Gastrocnemius medialis (tissue), 4 donors: ENCODE results near the gene SAMD10. TPM values are rescaled to one million over a fixed set of nuclear protein-coding genes. Genes with fewer than 3 reads are reported as not detected.

ENCODE experiments used
- ATAC-seq, 2 donors: fragments of 150-250 bp; one replicate each; pipeline ENCODE4 v1.9.1; 2016
- DNase-seq, 2 donors: peaks; one replicate each; pipeline ENCODE4 v3.0.0-alpha.2; 2019
- H3K27ac ChIP-seq, 4 donors: fragments of 200-600 bp; sonication (generic); 1 replicate in 1 of 4; 2 replicates in 3 of 4; pipeline ENCODE4 v1.5.1; 2016 to 2018; ENCODE audit warnings: mild to moderate bottlenecking in 2 of 4, moderate library complexity in 1 of 4
- H3K27me3 ChIP-seq, 3 donors: fragments of 200-600 bp; sonication (generic) in 2 of 3; 1 replicate in 1 of 3; 2 replicates in 2 of 3; pipeline versions ENCODE4 v1.5.1 to v1.6.0; 2016 to 2019; ENCODE audit warnings: mild to moderate bottlenecking in 1 of 3, moderate library complexity in 1 of 3
- H3K36me3 ChIP-seq, 2 donors: fragments of 200-600 bp; sonication (generic) in 1 of 2; one replicate each; pipeline ENCODE4 v1.5.1; 2017 to 2018
- H3K4me1 ChIP-seq, 2 donors: fragments of 200-600 bp; sonication (generic) in 1 of 2; one replicate each; pipeline ENCODE4 v1.5.1; 2016 to 2017; ENCODE audit warnings: mild to moderate bottlenecking in 2 of 2
- H3K4me3 ChIP-seq, 4 donors: fragments of 200-600 bp; sonication (generic) in 3 of 4; 1 replicate in 1 of 4; 2 replicates in 3 of 4; pipeline ENCODE4 v1.5.1; 2016 to 2019; ENCODE audit warnings: mild to moderate bottlenecking in 2 of 4
- H3K9me3 ChIP-seq, 3 donors: fragments of 200-600 bp; sonication (generic) in 2 of 3; 1 replicate in 1 of 3; 2 replicates in 2 of 3; pipeline ENCODE4 v1.5.1; 2016 to 2019
- CTCF ChIP-seq, 5 experiments: fragments of 450-650 bp in 3 of 5; fragments of 200-600 bp in 2 of 5; sonication (generic) in 2 of 5; IDR thresholded peaks in 4 of 5; conservative IDR thresholded peaks in 1 of 5; 1 replicate in 4 of 5; 2 replicates in 1 of 5; pipeline ENCODE4 v1.5.1; 2016 to 2019; ENCODE audit warnings: antibody characterized with exemption in 5 of 5, mild to moderate bottlenecking in 3 of 5, moderate library complexity in 3 of 5
- POLR2A ChIP-seq, 2 donors: fragments of 450-650 bp; IDR thresholded peaks; one replicate each; pipeline ENCODE4 v1.6.1; 2017; ENCODE audit warnings: antibody characterized with exemption in 2 of 2, mild to moderate bottlenecking in 2 of 2, moderate library complexity in 2 of 2
- in situ Hi-C, 4 donors: fragments of 200-750 bp; cut with MboI; loops; one replicate each; pipeline versions ENCODE4 v1.15.0 to v1.8.0; 2017; ENCODE audit warnings: low sequenced_read_pairs in 4 of 4
- intact Hi-C: fragments of 100-400 bp; cut with DNase I; formaldehyde crosslinking; loops from one replicate; pipeline ENCODE4 v1.15.1; 2023; ENCODE audit warnings: low total_unique reads
- total RNA-seq, 4 donors: library from RNA; depleted of rRNA; stranded (reverse); fragments of >200 nt; gene quantifications; one replicate each; pipeline versions ENCODE4 v1.1.0 to v1.2.3, GENCODE V29; 2016

SAMD10 gene
- total RNA-seq, 4 donors from 2014 or later = 0.24 to 1.9 (median 1.0) TPM; not detected in 1

- peak overlapping the region in 3 of 4 donors; percentile 62 to 67 (median 62) for H3K4me3 ChIP-seq
- no peak for TF ChIP-seq CTCF (IDR thresholded peaks at IDR 0.05 in 4 of 5, conservative IDR thresholded peaks at IDR 0.05 in 1 of 5)
- TF ChIP-seq POLR2A (IDR thresholded peaks at IDR 0.05) = no peak
- H3K4me1 ChIP-seq = peaks cover 9 to 16% of the 10 kb centered on the region in 2 donors
- no peaks in the 10 kb centered on the region for H3K9me3 ChIP-seq
- H3K36me3 ChIP-seq = peaks cover 0 to 24% of the 10 kb centered on the region in 2 donors
- intact Hi-C loops = no loop called here
- peak in 1 of 2 donors; percentile 16 for DNase-seq
- peak overlapping the region; percentile 58 to 74 (median 67) for H3K27ac ChIP-seq
- H3K27me3 ChIP-seq = no peaks in the 10 kb centered on the region
- in situ Hi-C loops = no loop called here
- no peak for ATAC-seq
Observed at GRCh38 chr20:63968136-63968927, 11.1 kb downstream of the SAMD10 start.

- in situ Hi-C loops (no loop called here), intact Hi-C loops (no loop called here)
- Histone ChIP-seq H3K4me3 (no peak overlapping the region), H3K27me3 (no peaks in the 10 kb centered on the region), H3K36me3 (peaks cover 0 to 32% of the 10 kb centered on the region in 2 donors), H3K27ac (no peak overlapping the region), H3K9me3 (no peaks in the 10 kb centered on the region), H3K4me1 (peaks cover 9 to 11% of the 10 kb centered on the region in 2 donors)
- TF ChIP-seq CTCF (IDR thresholded peaks at IDR 0.05 in 4 of 5, conservative IDR thresholded peaks at IDR 0.05 in 1 of 5) (no peak), POLR2A (IDR thresholded peaks at IDR 0.05) (no peak)
- DNase-seq (peak in 1 of 2 donors; percentile 10), ATAC-seq (no peak)
Observed at GRCh38 chr20:63967330-63968135, 11.9 kb downstream of the SAMD10 start.

- H3K36me3 ChIP-seq = peaks cover 0 to 37% of the 10 kb centered on the region in 2 donors
- DNase-seq (no peak), ATAC-seq (no peak)
- no peak overlapping the region for H3K4me3 ChIP-seq
- no peak overlapping the region for H3K27ac ChIP-seq
- TF ChIP-seq POLR2A (IDR thresholded peaks at IDR 0.05) = no peak
- no peak for TF ChIP-seq CTCF (IDR thresholded peaks at IDR 0.05 in 4 of 5, conservative IDR thresholded peaks at IDR 0.05 in 1 of 5)
- intact Hi-C loops (no loop called here), in situ Hi-C loops (no loop called here)
- H3K4me1 ChIP-seq = peaks cover 9 to 10% of the 10 kb centered on the region in 2 donors
- no peaks in the 10 kb centered on the region for H3K9me3 ChIP-seq
- H3K27me3 ChIP-seq = no peaks in the 10 kb centered on the region
Observed at GRCh38 chr20:63966944-63967322, 12.5 kb downstream of the SAMD10 start.

- Histone ChIP-seq H3K4me3 (no peak overlapping the region), H3K36me3 (peaks cover 0 to 42% of the 10 kb centered on the region in 2 donors), H3K4me1 (peaks cover 8 to 9% of the 10 kb centered on the region in 2 donors), H3K9me3 (no peaks in the 10 kb centered on the region), H3K27me3 (no peaks in the 10 kb centered on the region), H3K27ac (no peak overlapping the region)
- intact Hi-C loops = no loop called here
- ATAC-seq (no peak), DNase-seq (no peak)
- no peak for TF ChIP-seq CTCF (IDR thresholded peaks at IDR 0.05 in 4 of 5, conservative IDR thresholded peaks at IDR 0.05 in 1 of 5)
- no peak for TF ChIP-seq POLR2A (IDR thresholded peaks at IDR 0.05)
- in situ Hi-C loops = no loop called here
Observed at GRCh38 chr20:63966172-63966943, 13.1 kb downstream of the SAMD10 start.
